HG03565 (cell line): ENCODE measurements around the gene FUT7.

Experiments
- ATAC-seq: cut with Tn5 transposase; IDR thresholded peaks from one replicate; pipeline ENCODE4 v1.9.1; 2021; ENCODE audit warnings: mild to moderate bottlenecking, moderate library complexity; ENCODE audit not compliant: unreplicated experiment

Gene FUT7, protein sequence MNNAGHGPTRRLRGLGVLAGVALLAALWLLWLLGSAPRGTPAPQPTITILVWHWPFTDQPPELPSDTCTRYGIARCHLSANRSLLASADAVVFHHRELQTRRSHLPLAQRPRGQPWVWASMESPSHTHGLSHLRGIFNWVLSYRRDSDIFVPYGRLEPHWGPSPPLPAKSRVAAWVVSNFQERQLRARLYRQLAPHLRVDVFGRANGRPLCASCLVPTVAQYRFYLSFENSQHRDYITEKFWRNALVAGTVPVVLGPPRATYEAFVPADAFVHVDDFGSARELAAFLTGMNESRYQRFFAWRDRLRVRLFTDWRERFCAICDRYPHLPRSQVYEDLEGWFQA

GRCh38 chr9:137031904-137032640 is at the start of gene FUT7:
FUT7 (minus strand) TSS chr9:137032088; CDS start chr9:137031991, 97 bp downstream.
- ATAC-seq: no peak

- no peak for ATAC-seq
Observed at GRCh38 chr9:137080260-137081122, 48.6 kb upstream of the FUT7 start.

DNA sequence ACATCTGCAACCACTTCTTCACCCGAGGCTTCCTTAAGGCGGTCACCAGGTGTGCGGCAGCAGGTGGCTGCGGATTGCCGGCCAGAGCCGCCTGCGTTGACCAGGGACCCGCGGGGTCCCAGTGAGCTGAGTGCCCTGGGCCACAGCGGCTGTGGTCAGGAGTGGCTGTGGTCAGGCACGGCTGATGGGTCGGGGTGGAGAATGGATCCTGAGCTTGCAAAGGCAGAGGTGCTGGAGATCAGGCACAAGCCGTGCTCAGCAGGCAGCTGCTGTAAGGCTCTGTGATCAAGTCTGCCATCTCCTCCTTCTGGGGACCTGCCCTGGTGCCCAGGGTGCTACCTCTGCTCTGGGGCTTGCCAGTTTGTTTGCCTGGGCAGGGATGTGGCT is 47.5 kb upstream of the FUT7 start:
- no peak for ATAC-seq

DNA sequence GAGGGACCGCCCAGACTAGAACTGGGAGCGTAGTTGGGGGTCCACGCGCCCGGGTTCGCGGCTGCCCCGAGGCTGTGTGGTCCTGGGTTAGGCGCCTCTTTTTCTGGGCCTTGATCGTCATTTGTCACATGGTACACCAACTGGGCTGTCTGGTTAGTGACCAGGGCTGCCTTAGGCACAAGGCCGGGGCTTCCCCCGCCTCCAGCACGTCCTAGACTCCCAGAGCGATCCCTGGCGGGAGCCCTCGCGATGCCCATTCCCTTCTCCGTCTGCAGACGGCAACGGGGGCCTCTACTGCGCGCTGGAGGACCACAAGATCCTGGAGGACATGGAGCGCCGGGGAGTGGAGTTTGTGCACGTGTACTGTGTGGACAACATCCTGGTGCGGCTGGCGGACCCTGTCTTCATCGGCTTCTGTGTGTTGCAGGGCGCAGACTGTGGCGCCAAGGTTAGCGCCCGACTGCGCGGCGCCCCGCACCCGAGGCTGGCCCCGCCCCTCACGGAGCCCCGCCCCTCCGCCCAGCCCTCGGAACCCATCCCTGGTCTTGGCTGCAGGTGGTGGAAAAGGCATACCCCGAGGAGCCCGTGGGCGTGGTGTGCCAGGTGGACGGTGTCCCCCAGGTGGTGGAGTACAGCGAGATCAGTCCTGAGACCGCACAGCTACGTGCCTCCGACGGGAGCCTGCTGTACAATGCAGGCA is 47.0 kb upstream of the FUT7 start:
- ATAC-seq: no peak

DNA sequence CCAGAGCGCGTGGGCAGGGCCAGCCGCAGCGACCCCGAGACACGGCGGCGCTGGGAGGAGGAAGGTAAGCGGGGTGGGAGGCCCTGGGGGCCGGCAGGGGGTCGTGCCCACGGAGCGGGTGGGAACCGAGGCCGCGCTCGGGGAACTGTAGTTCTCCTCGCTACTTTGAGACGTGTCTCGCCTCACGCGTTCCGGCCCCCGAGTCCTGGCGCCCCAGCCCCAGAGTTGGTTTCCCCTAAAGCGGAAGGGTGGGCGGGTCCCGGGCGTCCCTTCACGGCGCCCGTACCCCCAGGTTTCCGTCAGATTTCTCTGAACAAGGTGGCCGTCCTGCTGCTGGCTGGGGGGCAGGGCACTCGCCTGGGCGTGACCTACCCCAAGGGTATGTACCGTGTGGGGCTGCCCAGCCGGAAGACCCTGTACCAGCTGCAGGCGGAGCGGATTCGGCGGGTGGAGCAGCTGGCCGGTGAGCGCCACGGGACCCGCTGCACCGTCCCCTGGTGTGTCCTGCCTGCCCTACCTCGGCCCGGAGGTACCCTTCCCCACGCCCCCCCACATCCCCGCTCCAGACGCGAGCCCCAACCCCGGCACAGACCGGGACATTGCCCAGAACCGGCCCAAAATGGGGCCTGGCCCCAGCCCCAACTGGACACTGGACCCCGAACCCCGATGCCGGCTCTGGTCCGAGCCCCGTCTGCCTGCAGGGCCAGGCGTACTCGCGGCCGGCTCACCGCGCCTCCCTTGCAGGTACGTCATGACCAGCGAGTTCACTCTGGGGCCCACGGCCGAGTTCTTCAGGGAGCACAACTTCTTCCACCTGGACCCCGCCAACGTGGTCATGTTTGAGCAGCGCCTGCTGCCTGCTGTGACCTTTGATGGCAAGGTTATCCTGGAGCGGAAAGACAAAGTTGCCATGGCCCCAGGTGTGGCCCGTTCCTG is 46.1 kb upstream of the FUT7 start:
- ATAC-seq: peak; percentile 12

- peak; percentile 44 for ATAC-seq
Observed at GRCh38 chr9:137077010-137077747, 45.3 kb upstream of the FUT7 start, which contains the start of gene UAP1L1. UAP1L1 (plus strand) TSS chr9:137077517; CDS start chr9:137077533, 16 bp downstream.

- no peak for ATAC-seq
Observed at GRCh38 chr9:137076636-137077009, 44.7 kb upstream of the FUT7 start.

DNA sequence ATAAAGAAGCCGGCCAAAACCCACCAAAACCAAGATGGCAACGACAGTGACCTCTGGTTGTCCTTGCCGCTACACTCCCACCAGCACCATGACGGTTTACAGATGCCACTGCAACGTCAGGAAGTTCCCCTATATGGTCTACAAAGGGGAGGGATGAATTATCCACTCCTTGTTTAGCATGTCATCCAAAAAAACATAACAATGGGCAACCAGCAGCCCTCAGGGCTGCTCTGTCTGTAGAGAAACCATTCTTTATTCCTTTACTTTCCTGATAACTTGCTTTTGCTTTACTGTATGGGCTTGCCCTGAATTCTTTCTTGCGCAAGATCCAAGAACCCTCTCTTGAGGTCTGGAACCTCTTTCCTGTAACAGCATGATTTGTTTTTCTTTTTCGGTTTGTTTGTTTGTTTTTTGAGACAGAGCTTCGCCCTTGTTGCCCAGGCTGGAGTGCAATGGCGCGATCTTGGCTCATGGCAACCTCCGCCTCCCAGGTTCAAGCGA is 43.4 kb upstream of the FUT7 start:
- ATAC-seq: no peak

DNA sequence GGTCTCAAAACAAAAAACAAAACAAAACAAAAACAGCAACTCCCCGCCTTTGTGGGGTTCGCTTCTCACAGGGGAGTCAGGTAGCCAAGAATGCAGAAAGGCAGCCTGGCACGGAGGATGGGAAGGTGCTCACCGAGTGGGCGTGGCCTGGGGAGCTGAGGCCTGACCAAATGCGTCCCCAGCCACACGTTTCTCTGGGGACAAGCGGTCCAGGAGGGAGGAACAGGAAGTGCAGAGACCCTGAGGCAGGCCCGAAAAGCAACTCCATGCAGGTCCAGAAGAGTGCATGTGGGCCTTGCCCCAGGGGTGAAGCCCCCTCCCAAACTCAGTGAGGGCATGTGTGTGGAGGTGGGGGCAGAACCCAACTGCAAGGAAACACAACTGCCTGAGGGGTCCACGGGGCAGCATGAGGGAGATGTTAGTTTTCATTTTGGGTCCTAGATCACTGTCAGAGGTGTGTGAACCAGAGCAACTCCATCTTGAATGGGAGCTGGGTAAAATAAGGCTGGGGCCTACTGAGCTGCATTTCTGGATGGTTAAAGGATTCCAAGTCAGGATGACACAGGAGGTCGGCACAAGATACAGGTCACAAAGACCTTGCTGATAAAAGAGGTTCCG is 42.9 kb upstream of the FUT7 start:
- no peak for ATAC-seq

DNA sequence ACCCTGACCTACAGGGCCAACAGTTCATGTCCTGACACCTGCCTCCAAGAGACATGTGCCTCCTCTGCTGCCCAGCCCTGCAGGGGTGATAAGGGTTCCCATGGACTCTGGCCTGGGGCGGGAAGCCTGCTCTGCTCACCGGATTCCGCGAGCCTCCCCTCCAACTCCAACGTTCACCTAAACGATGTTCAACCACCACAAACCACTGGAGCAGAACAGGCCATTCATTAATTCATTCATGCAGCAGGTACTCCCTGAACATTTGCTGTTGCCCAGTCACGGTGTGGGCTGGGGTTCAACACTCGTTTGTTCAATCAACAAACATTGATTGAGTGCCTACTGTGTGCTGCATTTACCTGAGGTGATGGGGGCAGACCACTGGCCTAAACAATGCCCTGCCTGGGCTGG is 42.1 kb upstream of the FUT7 start:
- no peak for ATAC-seq

GRCh38 chr9:137071282-137071681 is 39.4 kb upstream of the FUT7 start:
- ATAC-seq: no peak

GRCh38 chr9:137070906-137071275 is 39.0 kb upstream of the FUT7 start:
- no peak for ATAC-seq

GRCh38 chr9:137070201-137070905 is 38.5 kb upstream of the FUT7 start, which contains the start of gene SAPCD2:
SAPCD2 (minus strand) TSS chr9:137070557; CDS start chr9:137070460, 97 bp downstream.
- ATAC-seq: peak; percentile 68

DNA sequence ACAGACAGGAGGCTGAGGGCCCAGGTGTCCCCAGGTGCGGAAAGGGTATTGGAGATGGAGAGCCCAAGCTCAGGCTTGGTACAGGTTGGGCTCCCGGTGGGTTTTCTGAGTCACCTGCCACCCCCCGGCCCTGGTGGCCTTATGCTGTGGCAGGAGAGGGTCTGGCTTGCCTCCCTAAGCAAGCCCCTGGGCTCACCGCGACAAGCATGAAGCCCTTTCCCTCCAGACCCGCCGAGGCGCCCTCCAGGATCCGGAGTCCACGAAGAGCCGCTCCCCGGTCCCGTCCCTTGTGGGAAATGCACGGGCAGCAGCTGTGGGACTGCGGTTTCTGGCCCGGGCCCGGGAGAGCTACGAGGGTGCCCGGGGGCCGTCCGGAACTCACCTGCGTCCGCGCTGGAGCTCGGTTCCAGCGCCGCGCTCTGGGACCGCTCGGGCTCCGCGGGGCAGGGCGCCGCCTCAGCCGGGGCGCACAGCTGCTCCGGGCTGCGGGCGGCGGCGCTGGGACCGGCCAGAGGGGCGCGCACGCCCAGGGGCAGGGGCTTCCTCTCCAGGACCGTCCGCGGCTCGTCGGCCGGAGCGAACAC is 37.7 kb upstream of the FUT7 start:
- ATAC-seq: peak; percentile 12

DNA sequence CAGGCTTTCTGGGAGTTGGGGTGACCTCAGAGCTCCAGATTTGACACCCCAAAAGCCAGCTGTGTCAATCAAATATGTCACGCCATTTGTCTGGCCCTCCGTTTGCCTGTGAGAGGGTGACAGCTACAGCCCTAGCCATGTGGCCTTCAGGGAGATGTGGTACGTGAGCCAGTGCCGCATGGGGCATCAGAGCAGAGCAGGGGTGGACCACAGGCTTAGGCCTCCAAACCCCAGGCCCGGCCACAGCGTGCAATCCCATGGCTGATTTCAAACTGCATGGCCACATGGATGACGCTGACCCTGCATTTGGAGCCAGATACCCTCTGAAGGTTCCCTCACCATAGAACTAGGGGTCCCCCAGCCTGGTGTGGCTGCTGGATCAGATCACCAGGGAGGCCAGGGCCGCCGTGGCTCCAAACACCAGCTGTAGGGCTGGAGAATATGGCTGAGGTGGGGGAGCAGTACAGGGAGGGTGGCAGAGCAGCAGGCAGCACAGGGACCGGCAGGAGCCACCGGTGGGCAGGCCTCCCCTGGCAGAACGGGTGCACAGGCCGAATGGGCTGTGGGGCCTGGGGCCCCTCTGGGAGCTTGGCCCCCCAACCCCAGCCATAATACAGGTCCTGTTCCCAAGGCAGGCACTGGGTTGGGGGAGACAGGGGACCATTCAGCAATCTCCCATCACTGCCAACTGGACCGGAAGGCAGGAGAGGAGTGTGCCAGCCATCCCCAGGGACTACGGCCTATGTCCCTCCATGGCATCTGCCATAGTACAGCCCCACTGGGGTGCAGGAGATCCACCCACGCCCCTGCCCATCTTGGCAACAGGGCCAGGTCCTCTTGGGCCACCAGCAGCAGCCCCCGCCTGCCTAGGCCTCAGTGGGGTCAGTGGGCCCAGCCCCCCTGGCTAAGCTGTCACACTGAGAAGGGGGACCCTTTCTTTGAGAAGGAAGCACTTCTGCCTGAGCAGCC is 36.9 kb upstream of the FUT7 start:
- ATAC-seq: no peak

GRCh38 chr9:137067860-137068538 is 36.1 kb upstream of the FUT7 start:
- ATAC-seq: no peak
